ENCODE results near the gene NDUFAF5. TPM values are rescaled to one million over a fixed set of nuclear protein-coding genes. Genes with fewer than 3 reads are reported as not detected.

Gene NDUFAF5
- total RNA-seq, 1 experiment from 2014 or later: 31.8 TPM

DNA sequence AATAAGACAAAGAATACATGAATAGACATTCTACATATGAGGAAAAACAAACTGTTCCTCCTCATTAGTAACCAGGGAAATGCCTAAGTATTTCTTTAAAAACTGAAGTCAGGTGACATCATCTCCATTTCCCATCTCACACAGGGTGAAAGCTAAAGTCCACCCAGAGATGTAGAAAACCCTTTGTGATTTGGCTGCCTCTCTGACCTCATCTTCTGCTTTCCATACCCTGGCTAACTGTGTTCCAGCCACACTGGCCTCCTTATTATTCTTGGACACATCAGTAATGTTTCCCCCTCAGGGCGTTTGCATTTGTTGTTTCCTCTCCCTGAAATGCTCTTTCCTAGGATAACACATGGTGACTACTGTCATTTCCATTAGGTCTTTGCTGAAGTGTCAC is 40.5 kb upstream of the NDUFAF5 start (continued):
- TF ChIP-seq, protein P1, sequence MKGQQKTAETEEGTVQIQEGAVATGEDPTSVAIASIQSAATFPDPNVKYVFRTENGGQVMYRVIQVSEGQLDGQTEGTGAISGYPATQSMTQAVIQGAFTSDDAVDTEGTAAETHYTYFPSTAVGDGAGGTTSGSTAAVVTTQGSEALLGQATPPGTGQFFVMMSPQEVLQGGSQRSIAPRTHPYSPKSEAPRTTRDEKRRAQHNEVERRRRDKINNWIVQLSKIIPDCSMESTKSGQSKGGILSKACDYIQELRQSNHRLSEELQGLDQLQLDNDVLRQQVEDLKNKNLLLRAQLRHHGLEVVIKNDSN (CRISPR knock-in tag; IDR thresholded peaks at IDR 0.05): no peak

DNA sequence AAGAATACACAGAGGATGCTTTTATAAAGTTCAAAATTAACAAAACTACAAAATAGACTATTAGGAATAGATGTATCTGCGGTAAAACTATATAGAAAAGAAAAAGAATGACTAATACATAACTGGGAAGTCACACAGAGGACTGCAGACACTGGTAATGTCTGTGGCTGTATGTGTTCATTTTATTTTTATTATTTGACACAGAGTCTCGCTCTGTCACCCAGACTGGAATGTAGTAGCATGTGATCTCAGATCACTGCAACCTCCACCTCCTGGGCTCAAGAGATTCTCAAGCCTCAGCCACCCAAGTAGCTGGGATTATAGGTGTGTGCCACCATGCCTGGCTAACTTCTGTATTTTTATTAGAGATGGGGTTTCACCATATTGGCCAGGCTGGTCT is 39.0 kb upstream of the NDUFAF5 start:
- TF ChIP-seq NR2C2 (CRISPR knock-in tag; IDR thresholded peaks at IDR 0.05) (no peak), NFYB (CRISPR knock-in tag; conservative IDR thresholded peaks at IDR 0.05; ENCODE audit: low read depth) (no peak), ZNF138 (CRISPR knock-in tag; conservative IDR thresholded peaks at IDR 0.05) (no peak), ZNF396 (CRISPR knock-in tag; IDR thresholded peaks at IDR 0.05; ENCODE audit: borderline replicate concordance) (no peak), ZNF317 (CRISPR knock-in tag; IDR thresholded peaks at IDR 0.05; ENCODE audit: borderline replicate concordance, low read depth) (no peak), RORB (CRISPR knock-in tag; IDR thresholded peaks at IDR 0.05) (no peak), CBFB (CRISPR knock-in tag; IDR thresholded peaks at IDR 0.05; ENCODE audit: low read depth) (no peak), SMAD4 (CRISPR knock-in tag; IDR thresholded peaks at IDR 0.05) (no peak)
- TF ChIP-seq, protein P2, sequence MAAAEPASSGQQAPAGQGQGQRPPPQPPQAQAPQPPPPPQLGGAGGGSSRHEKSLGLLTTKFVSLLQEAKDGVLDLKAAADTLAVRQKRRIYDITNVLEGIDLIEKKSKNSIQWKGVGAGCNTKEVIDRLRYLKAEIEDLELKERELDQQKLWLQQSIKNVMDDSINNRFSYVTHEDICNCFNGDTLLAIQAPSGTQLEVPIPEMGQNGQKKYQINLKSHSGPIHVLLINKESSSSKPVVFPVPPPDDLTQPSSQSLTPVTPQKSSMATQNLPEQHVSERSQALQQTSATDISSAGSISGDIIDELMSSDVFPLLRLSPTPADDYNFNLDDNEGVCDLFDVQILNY (CRISPR knock-in tag; IDR thresholded peaks at IDR 0.05): no peak
- TF ChIP-seq, protein P1 (CRISPR knock-in tag; IDR thresholded peaks at IDR 0.05): no peak
- TF ChIP-seq, protein P3, sequence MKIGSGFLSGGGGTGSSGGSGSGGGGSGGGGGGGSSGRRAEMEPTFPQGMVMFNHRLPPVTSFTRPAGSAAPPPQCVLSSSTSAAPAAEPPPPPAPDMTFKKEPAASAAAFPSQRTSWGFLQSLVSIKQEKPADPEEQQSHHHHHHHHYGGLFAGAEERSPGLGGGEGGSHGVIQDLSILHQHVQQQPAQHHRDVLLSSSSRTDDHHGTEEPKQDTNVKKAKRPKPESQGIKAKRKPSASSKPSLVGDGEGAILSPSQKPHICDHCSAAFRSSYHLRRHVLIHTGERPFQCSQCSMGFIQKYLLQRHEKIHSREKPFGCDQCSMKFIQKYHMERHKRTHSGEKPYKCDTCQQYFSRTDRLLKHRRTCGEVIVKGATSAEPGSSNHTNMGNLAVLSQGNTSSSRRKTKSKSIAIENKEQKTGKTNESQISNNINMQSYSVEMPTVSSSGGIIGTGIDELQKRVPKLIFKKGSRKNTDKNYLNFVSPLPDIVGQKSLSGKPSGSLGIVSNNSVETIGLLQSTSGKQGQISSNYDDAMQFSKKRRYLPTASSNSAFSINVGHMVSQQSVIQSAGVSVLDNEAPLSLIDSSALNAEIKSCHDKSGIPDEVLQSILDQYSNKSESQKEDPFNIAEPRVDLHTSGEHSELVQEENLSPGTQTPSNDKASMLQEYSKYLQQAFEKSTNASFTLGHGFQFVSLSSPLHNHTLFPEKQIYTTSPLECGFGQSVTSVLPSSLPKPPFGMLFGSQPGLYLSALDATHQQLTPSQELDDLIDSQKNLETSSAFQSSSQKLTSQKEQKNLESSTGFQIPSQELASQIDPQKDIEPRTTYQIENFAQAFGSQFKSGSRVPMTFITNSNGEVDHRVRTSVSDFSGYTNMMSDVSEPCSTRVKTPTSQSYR (CRISPR knock-in tag; IDR thresholded peaks at IDR 0.05): no peak
- TF ChIP-seq, protein P4, sequence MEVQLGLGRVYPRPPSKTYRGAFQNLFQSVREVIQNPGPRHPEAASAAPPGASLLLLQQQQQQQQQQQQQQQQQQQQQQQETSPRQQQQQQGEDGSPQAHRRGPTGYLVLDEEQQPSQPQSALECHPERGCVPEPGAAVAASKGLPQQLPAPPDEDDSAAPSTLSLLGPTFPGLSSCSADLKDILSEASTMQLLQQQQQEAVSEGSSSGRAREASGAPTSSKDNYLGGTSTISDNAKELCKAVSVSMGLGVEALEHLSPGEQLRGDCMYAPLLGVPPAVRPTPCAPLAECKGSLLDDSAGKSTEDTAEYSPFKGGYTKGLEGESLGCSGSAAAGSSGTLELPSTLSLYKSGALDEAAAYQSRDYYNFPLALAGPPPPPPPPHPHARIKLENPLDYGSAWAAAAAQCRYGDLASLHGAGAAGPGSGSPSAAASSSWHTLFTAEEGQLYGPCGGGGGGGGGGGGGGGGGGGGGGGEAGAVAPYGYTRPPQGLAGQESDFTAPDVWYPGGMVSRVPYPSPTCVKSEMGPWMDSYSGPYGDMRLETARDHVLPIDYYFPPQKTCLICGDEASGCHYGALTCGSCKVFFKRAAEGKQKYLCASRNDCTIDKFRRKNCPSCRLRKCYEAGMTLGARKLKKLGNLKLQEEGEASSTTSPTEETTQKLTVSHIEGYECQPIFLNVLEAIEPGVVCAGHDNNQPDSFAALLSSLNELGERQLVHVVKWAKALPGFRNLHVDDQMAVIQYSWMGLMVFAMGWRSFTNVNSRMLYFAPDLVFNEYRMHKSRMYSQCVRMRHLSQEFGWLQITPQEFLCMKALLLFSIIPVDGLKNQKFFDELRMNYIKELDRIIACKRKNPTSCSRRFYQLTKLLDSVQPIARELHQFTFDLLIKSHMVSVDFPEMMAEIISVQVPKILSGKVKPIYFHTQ (CRISPR knock-in tag; IDR thresholded peaks at IDR 0.05): no peak
- TF ChIP-seq, protein P5, sequence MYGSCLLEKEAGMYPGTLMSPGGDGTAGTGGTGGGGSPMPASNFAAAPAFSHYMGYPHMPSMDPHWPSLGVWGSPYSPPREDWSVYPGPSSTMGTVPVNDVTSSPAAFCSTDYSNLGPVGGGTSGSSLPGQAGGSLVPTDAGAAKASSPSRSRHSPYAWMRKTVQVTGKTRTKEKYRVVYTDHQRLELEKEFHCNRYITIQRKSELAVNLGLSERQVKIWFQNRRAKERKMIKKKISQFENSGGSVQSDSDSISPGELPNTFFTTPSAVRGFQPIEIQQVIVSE (CRISPR knock-in tag; IDR thresholded peaks at IDR 0.05; ENCODE audit: borderline replicate concordance): no peak
- TF ChIP-seq, protein P6, sequence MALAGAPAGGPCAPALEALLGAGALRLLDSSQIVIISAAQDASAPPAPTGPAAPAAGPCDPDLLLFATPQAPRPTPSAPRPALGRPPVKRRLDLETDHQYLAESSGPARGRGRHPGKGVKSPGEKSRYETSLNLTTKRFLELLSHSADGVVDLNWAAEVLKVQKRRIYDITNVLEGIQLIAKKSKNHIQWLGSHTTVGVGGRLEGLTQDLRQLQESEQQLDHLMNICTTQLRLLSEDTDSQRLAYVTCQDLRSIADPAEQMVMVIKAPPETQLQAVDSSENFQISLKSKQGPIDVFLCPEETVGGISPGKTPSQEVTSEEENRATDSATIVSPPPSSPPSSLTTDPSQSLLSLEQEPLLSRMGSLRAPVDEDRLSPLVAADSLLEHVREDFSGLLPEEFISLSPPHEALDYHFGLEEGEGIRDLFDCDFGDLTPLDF (CRISPR knock-in tag; IDR thresholded peaks at IDR 0.05): no peak
- no peak for DNase-seq (ENCODE audit: low spot score)
- H3K4me1 Mint-ChIP-seq: no peaks in the 10 kb centered on the region
- H3K9me3 Mint-ChIP-seq: peaks cover 11% of the 10 kb centered on the region
- ChIA-PET CTCF (interaction anchor here (1.2 kb wide), 1 partner anchor 42 kb away, joined by 3 read pairs; no protein-coding TSS in a partner anchor), POLR2A (no interaction called here)
- H3K4me3 Mint-ChIP-seq: no peak overlapping the region
- peaks cover 37% of the 10 kb centered on the region for H3K36me3 Mint-ChIP-seq
- no peaks in the 10 kb centered on the region for H3K27me3 Mint-ChIP-seq (ENCODE audit: low read depth)
- ATAC-seq: no peak
- no peak overlapping the region for H3K27ac Mint-ChIP-seq
